Upper lobe of left lung (tissue), 6 donors: Measurements from ENCODE around the gene LRRTM1. TPM values are rescaled to one million over a fixed set of nuclear protein-coding genes. Genes with fewer than 3 reads are reported as not detected.

Experiments
- ATAC-seq, 2 donors: fragments of 200-7000 bp; cut with Tn5 transposase; one replicate each; pipeline ENCODE4 v1.9.1; 2022; ENCODE audit warnings: mild to moderate bottlenecking in 2 of 2, moderate library complexity in 2 of 2; ENCODE audit not compliant: low FRiP score in 2 of 2
- DNase-seq, 2 donors: peaks; one replicate each; pipeline ENCODE4 v3.0.0-alpha.2; 2019 to 2020
- H3K27ac ChIP-seq, 4 donors: fragments of 200-600 bp; sonication (generic); one replicate each; pipeline ENCODE4 v1.5.1; 2016 to 2019
- H3K27me3 ChIP-seq, 4 donors: fragments of 200-600 bp; sonication (generic); one replicate each; pipeline ENCODE4 v1.5.1; 2017 to 2019
- H3K36me3 ChIP-seq, 4 donors: fragments of 200-600 bp; sonication (generic); one replicate each; pipeline ENCODE4 v1.5.1; 2016 to 2019
- H3K4me1 ChIP-seq, 4 donors: fragments of 200-600 bp; sonication (generic); one replicate each; pipeline ENCODE4 v1.5.1; 2018 to 2019
- H3K4me3 ChIP-seq, 4 donors: fragments of 200-600 bp; sonication (generic); one replicate each; pipeline ENCODE4 v1.5.1; 2017 to 2019; ENCODE audit warnings: mild to moderate bottlenecking in 2 of 4, moderate library complexity in 1 of 4
- H3K9me3 ChIP-seq, 4 donors: fragments of 200-600 bp; sonication (generic); one replicate each; pipeline ENCODE4 v1.5.1; 2018 to 2019
- EP300 ChIP-seq, 4 donors: sonication (generic); formaldehyde crosslinking; IDR thresholded peaks; one replicate each; pipeline ENCODE4 v1.5.1; 2017; ENCODE audit warnings: antibody characterized with exemption in 4 of 4, control low read depth in 2 of 4
- POLR2A ChIP-seq, 4 donors: fragments of 450-650 bp; IDR thresholded peaks; one replicate each; pipeline ENCODE4 v1.5.1; 2016 to 2017; ENCODE audit warnings: antibody characterized with exemption in 4 of 4, mild to moderate bottlenecking in 2 of 4
- POLR2AphosphoS5 ChIP-seq, 2 donors: sonication (generic); formaldehyde crosslinking; IDR thresholded peaks; one replicate each; pipeline ENCODE4 v1.5.1; 2017; ENCODE audit warnings: antibody characterized with exemption in 2 of 2
- WGBS, 2 donors: methylation state at CpG; one replicate each; pipeline ENCODE4 v1.1.5; 2017 to 2018; 5-methylcytosine and 5-hydroxymethylcytosine counted together
- total RNA-seq, 6 donors: library from RNA; depleted of rRNA in 4 of 6; stranded (reverse); fragments of >200 nt in 4 of 6; gene quantifications; one replicate each; pipeline versions ENCODE4 v1.1.0 to v1.2.1, GENCODE V29; 2016 to 2021
- TF ChIP-seq, protein P1 (sequence below), 6 experiments: fragments of 450-650 bp in 4 of 6; fragments of 200-600 bp in 2 of 6; sonication (generic) in 2 of 6; IDR thresholded peaks; one replicate each; pipeline ENCODE4 v1.5.1; 2016 to 2019; ENCODE audit warnings: antibody characterized with exemption in 6 of 6
- donor health status: DM: no; HTN: no; CAD: no; lungs with moderate emphysema.
- donor health status: DM: no; HTN: yes; CAD: no; lungs with severe emphysema.

Gene LRRTM1, protein sequence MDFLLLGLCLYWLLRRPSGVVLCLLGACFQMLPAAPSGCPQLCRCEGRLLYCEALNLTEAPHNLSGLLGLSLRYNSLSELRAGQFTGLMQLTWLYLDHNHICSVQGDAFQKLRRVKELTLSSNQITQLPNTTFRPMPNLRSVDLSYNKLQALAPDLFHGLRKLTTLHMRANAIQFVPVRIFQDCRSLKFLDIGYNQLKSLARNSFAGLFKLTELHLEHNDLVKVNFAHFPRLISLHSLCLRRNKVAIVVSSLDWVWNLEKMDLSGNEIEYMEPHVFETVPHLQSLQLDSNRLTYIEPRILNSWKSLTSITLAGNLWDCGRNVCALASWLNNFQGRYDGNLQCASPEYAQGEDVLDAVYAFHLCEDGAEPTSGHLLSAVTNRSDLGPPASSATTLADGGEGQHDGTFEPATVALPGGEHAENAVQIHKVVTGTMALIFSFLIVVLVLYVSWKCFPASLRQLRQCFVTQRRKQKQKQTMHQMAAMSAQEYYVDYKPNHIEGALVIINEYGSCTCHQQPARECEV
- total RNA-seq = under 1 TPM in 2 of 6 donors, not detected in 4; 0.22 to 0.40 TPM

DNA sequence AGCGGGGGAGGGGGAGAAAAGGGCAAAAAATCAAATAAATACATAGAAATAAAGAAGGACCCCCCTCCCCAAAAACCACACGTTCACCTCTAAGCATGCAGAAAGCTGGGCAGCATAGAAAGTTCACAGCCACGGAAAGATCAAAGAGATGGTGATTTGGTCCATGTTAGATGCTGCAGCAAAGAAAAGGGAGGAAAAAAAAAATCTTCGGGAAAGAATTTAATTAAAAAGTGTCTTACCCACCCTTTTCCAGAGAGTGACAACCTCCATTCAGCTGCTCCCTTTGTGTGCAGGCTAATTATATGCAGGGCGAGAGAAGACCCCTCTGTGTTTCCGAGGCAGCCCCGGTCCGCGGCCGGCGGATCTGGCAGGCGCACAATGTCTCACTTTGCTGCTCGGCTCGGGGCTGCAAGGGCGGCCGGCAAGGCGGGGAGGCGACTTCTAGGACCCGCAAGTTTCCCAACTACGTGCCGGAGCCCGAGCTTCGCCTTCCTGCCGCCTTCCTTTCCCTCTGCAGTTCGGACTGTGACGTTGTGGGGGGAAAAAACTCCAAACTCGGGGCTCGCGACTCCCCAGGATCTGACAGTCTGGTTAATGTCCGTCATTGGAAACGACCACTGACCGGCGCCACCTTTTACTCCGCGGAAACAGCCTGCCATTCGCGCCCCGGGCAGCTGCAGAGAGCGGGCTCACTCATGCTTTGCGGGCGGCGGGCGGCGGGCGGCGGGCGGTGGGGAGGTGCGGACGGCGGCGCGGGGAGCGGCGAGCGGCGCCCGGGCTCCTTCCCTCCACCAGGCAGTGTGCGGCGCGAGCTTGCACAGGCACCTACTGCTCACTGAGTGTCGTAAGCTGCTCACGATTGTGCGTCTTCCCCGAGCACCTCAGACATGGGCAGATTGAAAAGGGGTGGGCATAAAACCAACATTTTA, at the start of gene LRRTM1:
LRRTM1 (minus strand) TSS at position 844 of the 929 bp plus-strand sequence. CDS start 933 bp downstream, outside the sequence.
- WGBS, 2 donors = 1 to 3% methylated on average over 30 to 45 of the region's 64 CpGs
- Histone ChIP-seq H3K36me3 (no peaks in the 10 kb centered on the region), H3K9me3 (no peaks in the 10 kb centered on the region), H3K4me1 (peaks cover 5 to 22% (median 14%) of the 10 kb centered on the region in 4 donors), H3K27ac (no peak within 1 kb of the TSS), H3K27me3 (peaks cover 0 to 22% (median 7%) of the 10 kb centered on the region in 4 donors), H3K4me3 (peak within 1 kb of the TSS in 3 of 4 donors; percentile 20 to 46 (median 36))
- TF ChIP-seq EP300 (IDR thresholded peaks at IDR 0.05) (no peak), POLR2AphosphoS5 (IDR thresholded peaks at IDR 0.05) (no peak), POLR2A (IDR thresholded peaks at IDR 0.05) (no peak)
- TF ChIP-seq, protein P1, sequence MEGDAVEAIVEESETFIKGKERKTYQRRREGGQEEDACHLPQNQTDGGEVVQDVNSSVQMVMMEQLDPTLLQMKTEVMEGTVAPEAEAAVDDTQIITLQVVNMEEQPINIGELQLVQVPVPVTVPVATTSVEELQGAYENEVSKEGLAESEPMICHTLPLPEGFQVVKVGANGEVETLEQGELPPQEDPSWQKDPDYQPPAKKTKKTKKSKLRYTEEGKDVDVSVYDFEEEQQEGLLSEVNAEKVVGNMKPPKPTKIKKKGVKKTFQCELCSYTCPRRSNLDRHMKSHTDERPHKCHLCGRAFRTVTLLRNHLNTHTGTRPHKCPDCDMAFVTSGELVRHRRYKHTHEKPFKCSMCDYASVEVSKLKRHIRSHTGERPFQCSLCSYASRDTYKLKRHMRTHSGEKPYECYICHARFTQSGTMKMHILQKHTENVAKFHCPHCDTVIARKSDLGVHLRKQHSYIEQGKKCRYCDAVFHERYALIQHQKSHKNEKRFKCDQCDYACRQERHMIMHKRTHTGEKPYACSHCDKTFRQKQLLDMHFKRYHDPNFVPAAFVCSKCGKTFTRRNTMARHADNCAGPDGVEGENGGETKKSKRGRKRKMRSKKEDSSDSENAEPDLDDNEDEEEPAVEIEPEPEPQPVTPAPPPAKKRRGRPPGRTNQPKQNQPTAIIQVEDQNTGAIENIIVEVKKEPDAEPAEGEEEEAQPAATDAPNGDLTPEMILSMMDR (IDR thresholded peaks at IDR 0.05) = no peak
- DNase-seq (peak in 1 of 2 donors; percentile 80), ATAC-seq (peak in 1 of 2 donors; percentile 44)

GRCh38 chr2:80351231-80351630, 46.7 kb upstream of the LRRTM1 start:
- H3K36me3 ChIP-seq = no peaks in the 10 kb centered on the region
- no peaks in the 10 kb centered on the region for H3K9me3 ChIP-seq
- no peak overlapping the region for H3K4me3 ChIP-seq
- DNase-seq (no peak), ATAC-seq (no peak)
- no peak for TF ChIP-seq POLR2AphosphoS5 (IDR thresholded peaks at IDR 0.05)
- TF ChIP-seq, protein P1 (IDR thresholded peaks at IDR 0.05) = no peak
- TF ChIP-seq POLR2A (IDR thresholded peaks at IDR 0.05) = no peak
- WGBS, 2 donors = 90 to 94% methylated on average over 3 of the region's 3 CpGs
- no peak overlapping the region for H3K27ac ChIP-seq
- no peaks in the 10 kb centered on the region for H3K27me3 ChIP-seq
- H3K4me1 ChIP-seq = no peaks in the 10 kb centered on the region

- Histone ChIP-seq H3K36me3 (no peaks in the 10 kb centered on the region), H3K4me1 (no peaks in the 10 kb centered on the region), H3K9me3 (no peaks in the 10 kb centered on the region), H3K4me3 (no peak overlapping the region), H3K27me3 (no peaks in the 10 kb centered on the region), H3K27ac (no peak overlapping the region)
- TF ChIP-seq EP300 (IDR thresholded peaks at IDR 0.05) (no peak), POLR2A (IDR thresholded peaks at IDR 0.05) (no peak), POLR2AphosphoS5 (IDR thresholded peaks at IDR 0.05) (no peak)
- TF ChIP-seq, protein P1 (IDR thresholded peaks at IDR 0.05) = no peak
- no peak for ATAC-seq
- DNase-seq = no peak
Measured at GRCh38 chr2:80348953-80349352, 44.4 kb upstream of the LRRTM1 start.

- TF ChIP-seq, protein P1 (IDR thresholded peaks at IDR 0.05) = no peak
- TF ChIP-seq POLR2AphosphoS5 (IDR thresholded peaks at IDR 0.05) (no peak), POLR2A (IDR thresholded peaks at IDR 0.05) (no peak), EP300 (IDR thresholded peaks at IDR 0.05) (no peak)
- H3K4me1 ChIP-seq = no peaks in the 10 kb centered on the region
Measured at GRCh38 chr2:80348078-80348477, 43.5 kb upstream of the LRRTM1 start.

More at GRCh38 chr2:80348078-80348477, 43.5 kb upstream of the LRRTM1 start:
- Histone ChIP-seq H3K9me3 (no peaks in the 10 kb centered on the region), H3K36me3 (no peaks in the 10 kb centered on the region), H3K27ac (no peak overlapping the region), H3K27me3 (no peaks in the 10 kb centered on the region), H3K4me3 (no peak overlapping the region)
- no peak for ATAC-seq
- WGBS, 2 donors = 90 to 93% methylated on average over 1 of the region's 1 CpG
- DNase-seq = no peak
